ENCODE measurements around the gene RANBP3.

DNA sequence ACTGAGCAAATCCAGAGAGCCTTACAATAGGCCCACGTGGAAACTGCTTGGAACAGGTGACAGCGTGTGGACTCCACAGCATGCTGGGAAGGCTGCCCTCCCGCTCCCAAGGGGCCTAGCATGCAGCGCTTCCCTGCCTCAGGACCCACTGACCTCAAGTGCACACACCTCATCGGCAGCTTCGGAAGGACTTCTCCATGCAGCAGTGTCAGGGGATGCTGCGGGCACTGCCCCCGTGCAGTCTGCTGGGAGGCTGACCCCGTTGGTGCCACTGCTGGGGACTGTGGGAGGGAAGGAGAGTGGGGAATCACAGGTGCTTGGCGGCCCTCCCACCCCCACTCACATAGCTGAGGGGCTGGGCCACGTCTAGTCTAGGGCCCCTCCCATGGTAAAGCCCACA, 46.7 kb downstream of the RANBP3 start:
- TF ChIP-seq TCF4 (CRISPR knock-in tag; IDR thresholded peaks at IDR 0.05; ENCODE audit: borderline replicate concordance) (no peak), ZFP3 (CRISPR knock-in tag; IDR thresholded peaks at IDR 0.05) (no peak), RARB (CRISPR knock-in tag; IDR thresholded peaks at IDR 0.05) (no peak)
- TF ChIP-seq, protein P1, sequence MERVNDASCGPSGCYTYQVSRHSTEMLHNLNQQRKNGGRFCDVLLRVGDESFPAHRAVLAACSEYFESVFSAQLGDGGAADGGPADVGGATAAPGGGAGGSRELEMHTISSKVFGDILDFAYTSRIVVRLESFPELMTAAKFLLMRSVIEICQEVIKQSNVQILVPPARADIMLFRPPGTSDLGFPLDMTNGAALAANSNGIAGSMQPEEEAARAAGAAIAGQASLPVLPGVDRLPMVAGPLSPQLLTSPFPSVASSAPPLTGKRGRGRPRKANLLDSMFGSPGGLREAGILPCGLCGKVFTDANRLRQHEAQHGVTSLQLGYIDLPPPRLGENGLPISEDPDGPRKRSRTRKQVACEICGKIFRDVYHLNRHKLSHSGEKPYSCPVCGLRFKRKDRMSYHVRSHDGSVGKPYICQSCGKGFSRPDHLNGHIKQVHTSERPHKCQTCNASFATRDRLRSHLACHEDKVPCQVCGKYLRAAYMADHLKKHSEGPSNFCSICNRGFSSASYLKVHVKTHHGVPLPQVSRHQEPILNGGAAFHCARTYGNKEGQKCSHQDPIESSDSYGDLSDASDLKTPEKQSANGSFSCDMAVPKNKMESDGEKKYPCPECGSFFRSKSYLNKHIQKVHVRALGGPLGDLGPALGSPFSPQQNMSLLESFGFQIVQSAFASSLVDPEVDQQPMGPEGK (CRISPR knock-in tag; IDR thresholded peaks at IDR 0.05; ENCODE audit: borderline replicate concordance): no peak

Measured in SK-N-SH treated with all-trans-retinoic acid at 6 μM for 48 hours (cell line).